GM23338 (cell line): ENCODE data around the gene ELAVL2.

Source experiments
- CTCF ChIP-seq, 2 experiments: fragments of 200-600 bp in 1 of 2; sonication (generic) in 1 of 2; conservative IDR thresholded peaks; 2 replicates each; pipeline versions ENCODE4 v1.5.1 to v1.6.1; 2016 to 2017; ENCODE audit warnings: antibody characterized with exemption in 2 of 2, low read depth in 2 of 2, mild to moderate bottlenecking in 2 of 2, moderate library complexity in 1 of 2
- EZH2 ChIP-seq: fragments of 200-600 bp; sonication (generic); IDR thresholded peaks from one replicate; pipeline ENCODE4 v1.8.0; 2017; ENCODE audit warnings: antibody characterized with exemption, mild to moderate bottlenecking, low read depth; ENCODE audit not compliant: unreplicated experiment
- POLR2AphosphoS5 ChIP-seq: IDR thresholded peaks from 2 replicates; pipeline ENCODE4 v1.6.1; 2016; ENCODE audit warnings: antibody characterized with exemption, low read depth
- REST ChIP-seq: IDR thresholded peaks from one replicate; pipeline ENCODE4 v1.6.1; 2018; ENCODE audit warnings: antibody characterized with exemption; ENCODE audit not compliant: unreplicated experiment

GRCh38 chr9:23707249-23707648 is 118.8 kb downstream of the ELAVL2 start:
- TF ChIP-seq CTCF (conservative IDR thresholded peaks at IDR 0.05; ENCODE audit: low read depth in 2 of 2): no peak
- no peak for TF ChIP-seq EZH2
- TF ChIP-seq POLR2AphosphoS5: no peak
- TF ChIP-seq REST: no peak
